Heart left ventricle (tissue), 16 donors: ENCODE data around the gene ZBTB7C. TPM values are rescaled to one million over a fixed set of nuclear protein-coding genes. Genes with fewer than 3 reads are reported as not detected.

Experiments
- ATAC-seq, 4 donors: fragments of 200-7000 bp; cut with Tn5 transposase; one replicate each; pipeline ENCODE4 v1.9.1; 2020 to 2022; ENCODE audit warnings: moderate library complexity in 4 of 4, mild to moderate bottlenecking in 3 of 4, moderate number of reproducible peaks in 1 of 4
- DNase-seq, 5 donors: peaks; one replicate each; pipeline ENCODE4 v3.0.0-alpha.2; 2020
- H3K27ac ChIP-seq, 12 donors: fragments of 200-600 bp; sonication (generic) in 4 of 12; one replicate each; pipeline versions ENCODE4 v1.5.0 to v1.8.0; 2016 to 2022; ENCODE audit warnings: mild to moderate bottlenecking in 2 of 12
- H3K27me3 ChIP-seq, 9 donors: fragments of 200-600 bp; sonication (generic) in 2 of 9; one replicate each; pipeline versions ENCODE4 v1.5.1 to v1.8.0; 2016 to 2022; ENCODE audit warnings: mild to moderate bottlenecking in 3 of 9
- H3K36me3 ChIP-seq, 9 donors: fragments of 200-600 bp; sonication (generic) in 2 of 9; one replicate each; pipeline versions ENCODE4 v1.5.0 to v1.8.0; 2018 to 2022; ENCODE audit warnings: mild to moderate bottlenecking in 2 of 9
- H3K4me1 ChIP-seq, 12 donors: fragments of 200-600 bp; sonication (generic) in 4 of 12; one replicate each; pipeline versions ENCODE4 v1.5.0 to v1.8.0; 2016 to 2022; ENCODE audit warnings: mild to moderate bottlenecking in 3 of 12
- H3K4me3 ChIP-seq, 12 donors: fragments of 200-600 bp; sonication (generic) in 4 of 12; one replicate each; pipeline versions ENCODE4 v1.5.0 to v1.8.0; 2017 to 2022; ENCODE audit warnings: mild to moderate bottlenecking in 9 of 12, moderate library complexity in 4 of 12
- H3K9me3 ChIP-seq, 12 donors: fragments of 200-600 bp; sonication (generic) in 4 of 12; one replicate each; pipeline versions ENCODE4 v1.5.0 to v1.8.0; 2016 to 2022; ENCODE audit warnings: mild to moderate bottlenecking in 1 of 12
- CTCF ChIP-seq, 12 donors: fragments of 200-600 bp; sonication (generic) in 4 of 12; IDR thresholded peaks; one replicate each; pipeline versions ENCODE4 v1.5.0 to v1.8.0; 2018 to 2022; ENCODE audit warnings: antibody characterized with exemption in 12 of 12, mild to moderate bottlenecking in 5 of 12
- POLR2A ChIP-seq, 2 donors: fragments of 450-650 bp; IDR thresholded peaks; one replicate each; pipeline ENCODE4 v1.6.1; 2017; ENCODE audit warnings: antibody characterized with exemption in 2 of 2, mild to moderate bottlenecking in 2 of 2, moderate library complexity in 2 of 2
- WGBS, 4 donors: extraction: QIAGEN DNeasy Blood & Tissue Kit in 2 of 4; methylation state at CpG; one replicate each; pipeline versions ENCODE4 v1.1.5 to v1.1.7; 2013 to 2018; 5-methylcytosine and 5-hydroxymethylcytosine counted together
- intact Hi-C, 10 donors: fragments of 100-400 bp; cut with DNase I; formaldehyde crosslinking; loops; one replicate each; pipeline versions ENCODE4 v1.11.1 to v1.14.2; 2022
- polyA plus RNA-seq, 2 donors: library from polyadenylated mRNA; stranded (reverse); fragments of 200-250 nt; gene quantifications; one replicate each; pipeline ENCODE4 v1.2.3, GENCODE V29; 2013
- total RNA-seq, 9 donors: library from RNA; depleted of rRNA in 2 of 9; stranded (reverse); fragments of >200 nt in 2 of 9; fragmentation: NEBNext Ultra II Directional in 3 of 9; extraction: Animal tissue kit (Norgen Biotek cat#: 25700) in 3 of 9; gene quantifications; one replicate each; pipeline versions ENCODE4 v1.1.0 to v1.2.4, GENCODE V29; 2016 to 2023
- donor health status: ischemic (EF 13 %, LVEDD 7.1; RV severe dilation, severe dysfunction).
- donor health status: healthy with polysubstance abuse.
- donor health status: DM: no; HTN: yes; CAD: no.
- donor health status: DM: no; HTN: no; CAD: no.
- donor health status: ischemic (EF 25% LVEDD 6.9; RV normal size, moderate dysfunction).
- donor health status: ischemic (EF 25% LVEDD 5.7; RV mildly dilated, moderate dysfunction).
- donor health status: healthy.
- donor health status: DM: yes; HTN: yes; CAD: no.
- donor health status: ischemic (EF 35%, LVEDD 5.7; RV mildly dilated, moderate dysfunction).
- donor health status: nonischemic (EF 11% LVEDD 7.7; RV severe dilation, severe dysfunction).
- donor health status: DM: yes; HTN: yes; CAD: no.
- donor health status: PGD.
- donor health status: ischemic (EF 29% LVEDD 5.4; RV normal size, mild dysfunction).
- donor health status: nonischemic (EF 23%, LVEDD 6.1; RV moderate dilation, normal function).

ZBTB7C gene
- total and polyA plus RNA-seq, 11 donors: 0.68 to 7.5 (median 2.3) TPM

- H3K9me3 ChIP-seq: no peaks in the 10 kb centered on the region
- H3K4me1 ChIP-seq: peaks cover 2 to 50% (median 34%) of the 10 kb centered on the region in 12 donors
- TF ChIP-seq POLR2A (IDR thresholded peaks at IDR 0.05): no peak
- no peak for TF ChIP-seq CTCF (IDR thresholded peaks at IDR 0.05)
- intact Hi-C loops: loop anchor here in 3 of 10 donors (10.0 kb wide), 3 partner anchors 132 to 278 kb away; partner anchors contain the start of gene ZBTB7C (in 1 of the 3)
- H3K36me3 ChIP-seq: no peaks in the 10 kb centered on the region
- H3K4me3 ChIP-seq: no peak overlapping the region
- 86 to 97% (median 90%) methylated on average over 7 to 8 of the region's 8 CpGs for WGBS, 4 donors
- DNase-seq (no peak), ATAC-seq (no peak)
- peak overlapping the region in 10 of 12 donors; percentile 5 to 76 (median 58) for H3K27ac ChIP-seq
- no peaks in the 10 kb centered on the region for H3K27me3 ChIP-seq
Measured at GRCh38 chr18:48166336-48166875, 242.8 kb downstream of the ZBTB7C start.

- TF ChIP-seq CTCF (IDR thresholded peaks at IDR 0.05) (no peak), POLR2A (IDR thresholded peaks at IDR 0.05) (no peak)
- intact Hi-C loops: loop anchor here in 3 of 10 donors (10.0 kb wide), 3 partner anchors 130 to 280 kb away; partner anchors contain the start of gene ZBTB7C (in 1 of the 3)
- Histone ChIP-seq H3K4me1 (peaks cover 2 to 59% (median 39%) of the 10 kb centered on the region in 12 donors), H3K9me3 (no peaks in the 10 kb centered on the region), H3K27me3 (no peaks in the 10 kb centered on the region), H3K4me3 (no peak overlapping the region), H3K36me3 (no peaks in the 10 kb centered on the region), H3K27ac (peak overlapping the region in 3 of 12 donors; percentile 17 to 46 (median 30))
- 78 to 84% (median 79%) methylated on average over 13 of the region's 13 CpGs for WGBS, 4 donors
- no peak for DNase-seq
- ATAC-seq: no peak
Measured at GRCh38 chr18:48165111-48165866, 243.9 kb downstream of the ZBTB7C start.

- H3K4me1 ChIP-seq: peaks cover 2 to 59% (median 39%) of the 10 kb centered on the region in 12 donors
- no peaks in the 10 kb centered on the region for H3K9me3 ChIP-seq
- H3K36me3 ChIP-seq: no peaks in the 10 kb centered on the region
- ATAC-seq (no peak), DNase-seq (no peak)
- no peaks in the 10 kb centered on the region for H3K27me3 ChIP-seq
- intact Hi-C loops: loop anchor here in 3 of 10 donors (5.0 to 10.0 kb wide), 4 partner anchors 92 to 280 kb away; partner anchors contain the start of gene ZBTB7C (in 1 of the 3)
- no peak overlapping the region for H3K4me3 ChIP-seq
- peak overlapping the region in 1 of 12 donors; percentile 17 for H3K27ac ChIP-seq
- TF ChIP-seq CTCF (IDR thresholded peaks at IDR 0.05): no peak
- no peak for TF ChIP-seq POLR2A (IDR thresholded peaks at IDR 0.05)
- WGBS, 4 donors: 79 to 94% (median 89%) methylated on average over 1 of the region's 1 CpG
Measured at GRCh38 chr18:48164701-48165100, 244.5 kb downstream of the ZBTB7C start.

GRCh38 chr18:48164116-48164515 is 245.1 kb downstream of the ZBTB7C start:
- H3K27me3 ChIP-seq: no peaks in the 10 kb centered on the region
- no peak for DNase-seq
- H3K9me3 ChIP-seq: no peaks in the 10 kb centered on the region
- peaks cover 2 to 59% (median 39%) of the 10 kb centered on the region in 12 donors for H3K4me1 ChIP-seq
- WGBS, 4 donors: 90 to 95% (median 92%) methylated on average over 4 of the region's 4 CpGs
- intact Hi-C loops: loop anchor here in 3 of 10 donors (5.0 to 10.0 kb wide), 4 partner anchors 92 to 281 kb away; partner anchors contain the start of gene ZBTB7C (in 1 of the 3)
- no peak for TF ChIP-seq CTCF (IDR thresholded peaks at IDR 0.05)
- no peak overlapping the region for H3K4me3 ChIP-seq
- H3K36me3 ChIP-seq: no peaks in the 10 kb centered on the region
- no peak for ATAC-seq
- H3K27ac ChIP-seq: no peak overlapping the region
